Jurkat, Clone E6-1 (cell line): ENCODE results near the gene ACADL.
"Not testable (repeated sequence)": the region's sequence is repeated elsewhere in the genome, so short reads cannot be mapped to it uniquely, and the experiment has no call there.

Experiments
- DNase-seq: peaks from one replicate; pipeline ENCODE4 v3.0.0-alpha.2; 2011; ENCODE audit warnings: low read depth, low spot score
- H3K4me3 ChIP-seq: 2 replicates; pipeline ENCODE4 v1.5.1; 2011; ENCODE audit warnings: mild to moderate bottlenecking, low read length, control low read depth, moderate library complexity

ACADL gene

GRCh38 chr2:210177115-210177514 is 48.1 kb downstream of the ACADL start:
- not testable (repeated sequence) for H3K4me3 ChIP-seq, DNase-seq

- H3K4me3 ChIP-seq, result no peak overlapping the region
- no peak for DNase-seq
Observed at GRCh38 chr2:210174086-210174485, 51.2 kb downstream of the ACADL start.

DNA sequence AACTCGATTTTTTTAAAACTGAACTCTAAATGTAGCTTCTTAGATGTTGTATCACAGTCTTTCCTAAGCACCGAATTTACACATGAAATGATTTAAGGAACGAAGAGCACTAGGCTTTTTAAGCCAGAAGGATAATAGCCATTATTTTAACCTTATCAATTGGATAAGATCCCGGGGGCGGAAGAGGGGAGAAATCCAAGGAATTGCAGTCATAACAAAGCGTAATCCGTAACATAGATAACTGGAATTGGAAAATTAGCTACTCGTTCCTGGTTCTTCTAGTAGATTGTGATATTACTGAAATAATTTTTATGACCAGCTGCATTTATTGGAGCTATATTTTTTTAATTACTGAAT is 53.0 kb downstream of the ACADL start:
- no peak for DNase-seq
- peak overlapping the region; percentile 60 for H3K4me3 ChIP-seq

GRCh38 chr2:210171309-210172218 is 53.7 kb downstream of the ACADL start, which contains the start of gene KANSL1L:
Gene KANSL1L, minus strand, starts transcription at chr2:210171409. Its CDS starts 16,827 bp downstream, at chr2:210154582.
- peak within 1 kb of the TSS; percentile 93 for H3K4me3 ChIP-seq
- peak; percentile 93 for DNase-seq

DNA sequence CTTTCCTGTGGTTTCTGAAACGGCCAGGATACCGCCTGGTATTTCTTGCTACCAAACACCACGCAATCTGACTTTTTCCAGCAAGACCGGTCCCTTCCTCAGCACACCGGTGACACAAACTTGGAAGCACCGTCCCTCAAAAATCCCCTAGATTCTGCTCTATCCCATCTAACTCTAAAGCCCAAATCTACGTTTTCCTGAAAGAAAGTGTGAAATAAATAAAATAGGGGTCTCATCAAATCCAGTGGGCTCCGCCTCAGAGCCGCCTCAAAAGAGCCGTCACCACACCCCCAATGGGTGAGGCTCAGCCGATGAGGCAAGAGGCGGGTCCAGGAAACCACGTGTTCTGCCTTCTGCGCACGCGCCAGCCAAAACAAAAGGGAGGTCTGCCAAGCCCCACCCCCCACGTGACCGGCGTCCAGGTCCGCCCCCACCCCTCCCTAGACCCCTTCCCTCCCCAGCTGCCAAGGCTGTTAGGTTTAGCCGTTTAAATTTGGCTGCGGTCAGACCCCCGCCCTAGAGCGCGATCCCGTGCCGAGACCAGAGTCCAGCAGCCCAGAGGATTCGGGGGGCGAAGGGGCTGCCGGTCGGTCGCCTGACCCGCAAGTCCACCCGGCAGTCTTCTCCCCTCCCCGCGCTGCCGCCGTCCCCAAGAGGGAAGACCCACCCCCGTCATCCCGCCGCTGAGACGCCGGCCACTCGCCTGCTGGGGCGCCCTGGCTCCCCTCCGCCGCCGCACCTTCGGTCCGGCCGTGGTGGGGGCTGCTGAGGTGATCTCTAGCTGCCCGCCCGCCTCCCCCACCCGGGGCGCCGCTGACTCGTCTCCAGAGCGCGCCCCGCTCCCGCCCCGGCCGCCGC is 54.6 kb downstream of the ACADL start:
- DNase-seq, result peak; percentile 94

GRCh38 chr2:210170196-210170445 is 55.1 kb downstream of the ACADL start:
- peak overlapping the region; percentile 93 for H3K4me3 ChIP-seq
- DNase-seq, result no peak

More for the DNA sequence above, 54.6 kb downstream of the ACADL start:
- H3K4me3 ChIP-seq, result peak overlapping the region; percentile 93

DNA sequence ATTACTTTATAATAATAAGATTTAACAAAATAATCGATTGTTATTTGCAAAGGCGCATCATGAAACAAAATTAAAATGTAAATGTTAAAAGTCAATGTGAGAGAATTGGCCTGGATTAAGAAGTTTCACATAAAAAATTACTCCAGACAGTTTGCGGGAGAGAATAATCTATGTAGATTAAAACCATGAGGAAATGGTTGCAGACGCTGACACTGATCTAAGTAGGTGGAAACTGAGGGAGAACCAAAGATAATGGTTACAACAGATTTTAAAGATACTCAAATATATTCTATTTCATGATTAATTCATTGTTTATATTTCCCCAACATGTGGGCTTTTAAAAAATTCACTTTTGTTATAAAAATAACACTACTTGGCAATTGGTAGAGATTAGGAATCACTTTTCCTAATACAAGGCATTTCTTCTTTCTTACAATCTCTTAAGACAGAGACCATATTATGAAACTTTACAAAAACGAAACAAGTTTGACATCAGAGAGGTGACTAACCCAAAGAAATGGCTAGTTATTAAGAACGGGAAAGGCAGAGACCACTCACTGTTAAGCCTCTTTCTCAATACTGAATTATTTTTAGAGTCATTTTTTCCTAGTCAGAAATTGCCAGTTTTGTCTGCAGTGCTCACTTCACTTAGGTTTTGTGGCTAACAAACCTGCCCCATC is 55.6 kb downstream of the ACADL start:
- no peak for DNase-seq

GRCh38 chr2:210167227-210167626 is 58.0 kb downstream of the ACADL start:
- H3K4me3 ChIP-seq, result no peak overlapping the region
- no peak for DNase-seq

More for the DNA sequence above, 55.6 kb downstream of the ACADL start:
- H3K4me3 ChIP-seq, result peak overlapping the region; percentile 93

GRCh38 chr2:210162466-210163124 is 62.7 kb downstream of the ACADL start:
- no peak overlapping the region for H3K4me3 ChIP-seq
- DNase-seq, result no peak

- DNase-seq, result no peak
- H3K4me3 ChIP-seq, result no peak overlapping the region
Observed at GRCh38 chr2:210159059-210159458, 66.2 kb downstream of the ACADL start.

DNA sequence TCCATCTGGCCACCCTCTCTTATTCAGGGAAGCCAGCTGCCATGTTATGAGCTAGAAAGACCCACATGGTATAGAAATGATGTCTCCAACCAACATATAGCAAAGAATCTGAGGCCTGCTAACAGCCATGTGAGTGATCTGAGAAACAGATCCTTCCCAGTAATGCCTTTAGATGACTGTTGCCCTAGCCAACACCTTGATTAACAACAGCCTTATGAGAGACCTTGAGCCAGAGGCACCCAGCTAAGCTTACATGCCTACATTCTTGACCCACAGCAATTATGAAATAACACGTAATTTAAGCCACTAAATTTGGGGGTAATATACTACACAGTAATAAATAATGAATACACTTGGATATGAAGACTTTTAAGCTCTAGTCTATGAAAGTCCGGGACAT is 67.0 kb downstream of the ACADL start:
- no peak overlapping the region for H3K4me3 ChIP-seq
- no peak for DNase-seq

- H3K4me3 ChIP-seq, result no peak overlapping the region
- no peak for DNase-seq
Observed at GRCh38 chr2:210157526-210157925, 67.7 kb downstream of the ACADL start.

DNA sequence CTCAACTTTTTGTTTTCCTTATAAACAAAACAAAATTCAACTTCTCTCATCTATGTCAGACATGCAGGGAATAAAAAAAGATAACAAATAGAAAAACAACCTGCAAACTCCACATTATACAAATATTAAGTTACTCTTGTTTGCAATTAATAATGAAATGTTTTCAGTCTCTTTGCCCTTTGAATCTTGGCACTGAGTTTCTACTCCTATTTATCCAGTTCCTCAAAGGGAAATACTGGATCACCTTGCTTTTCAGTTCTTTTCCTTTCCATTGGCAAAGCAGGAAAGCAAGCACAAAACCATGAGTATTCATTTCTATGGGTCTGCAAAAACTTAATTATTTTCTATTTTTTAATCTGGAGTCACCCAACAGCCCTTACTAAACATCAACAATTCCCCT is 77.6 kb downstream of the ACADL start:
- H3K4me3 ChIP-seq, result no peak overlapping the region
- no peak for DNase-seq
